ENCODE results near the gene ATXN8OS. TPM values are rescaled to one million over a fixed set of nuclear protein-coding genes. Genes with fewer than 3 reads are reported as not detected.

ATXN8OS gene
- total and polyA plus RNA-seq, 8 donors: not detected

- H3K27ac ChIP-seq: no peak overlapping the region
- 81 to 93% (median 91%) methylated on average over 1 of the region's 1 CpG for WGBS, 5 donors
Observed at GRCh38 chr13:70178346-70178745, 70.7 kb downstream of the ATXN8OS start.

More at GRCh38 chr13:70178346-70178745, 70.7 kb downstream of the ATXN8OS start:
- TF ChIP-seq CTCF (IDR thresholded peaks at IDR 0.05) (no peak), POLR2A (IDR thresholded peaks at IDR 0.05) (no peak), EP300 (IDR thresholded peaks at IDR 0.05) (no peak), POLR2AphosphoS5 (IDR thresholded peaks at IDR 0.05) (no peak)
- intact Hi-C loops (cut with DNase I; ENCODE audit: low total_unique reads): no loop called here
- Histone ChIP-seq H3K36me3 (no peaks in the 10 kb centered on the region), H3K27me3 (no peaks in the 10 kb centered on the region), H3K4me3 (no peak overlapping the region), H3K4me1 (no peaks in the 10 kb centered on the region), H3K9me3 (no peaks in the 10 kb centered on the region)
- DNase-seq: no peak

Other genes with a start within 250 kb of the ATXN8OS start
- under 1 TPM in 3 of 5 donors, not detected in 2; 0.14 to 0.45 (median 0.37) TPM for gene KLHL1, start 626 bp downstream of the ATXN8OS start, total RNA-seq
- not detected for gene KLHL1, start 626 bp downstream of the ATXN8OS start, polyA plus RNA-seq